ENCODE data around the gene CUL9. TPM values are rescaled to one million over a fixed set of nuclear protein-coding genes. Genes with fewer than 3 reads are reported as not detected.

CUL9 gene
- total RNA-seq, 5 donors from 2014 or later (not counting 1 experiment from before 2014, with no cell fraction given) = 92.5 to 107 (median 96.5) TPM

DNA sequence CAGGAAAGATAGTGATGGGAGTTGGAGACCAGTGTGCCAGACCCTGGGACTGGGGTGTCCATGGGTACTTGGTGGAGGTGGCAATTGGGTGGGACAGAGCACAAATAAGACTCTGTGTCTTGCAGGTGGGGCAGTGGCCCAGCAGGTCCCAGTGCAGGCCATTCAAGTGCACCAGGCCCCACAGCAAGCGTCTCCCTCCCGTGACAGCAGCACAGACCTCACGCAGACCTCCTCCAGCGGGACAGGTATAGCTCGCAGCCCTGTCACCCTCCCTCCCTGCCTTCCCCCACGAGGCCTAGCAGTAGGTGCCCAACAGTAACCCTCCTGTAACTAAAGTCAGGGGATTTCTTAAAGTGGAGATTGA, 5.6 kb upstream of the CUL9 start:
- 100% methylated on average over 2 of the region's 6 CpGs for WGBS (ENCODE audit: insufficient coverage)
- H3K27me3 Mint-ChIP-seq = no peaks in the 10 kb centered on the region
- no peak overlapping the region for H3K27ac ChIP-seq (ENCODE audit: low read length)
- ATAC-seq (replicated peaks in 1 of 4) (no peak), DNase-seq (no peak)
- no peak overlapping the region for H3K4me3 Mint-ChIP-seq
- ChIA-PET POLR2A (no interaction called here), CTCF (interaction anchor here in 1 of 2 donors (0.6 kb wide), 1 partner anchor 332 kb away, joined by 5 read pairs; no protein-coding TSS in a partner anchor)
- no peaks in the 10 kb centered on the region for H3K9me3 ChIP-seq
- H3K4me3 ChIP-seq (ENCODE audit: control insufficient read depth in 1 of 2, extremely low read depth in 1 of 2, low read length in 1 of 2) = no peak overlapping the region
- H3K4me1 ChIP-seq (ENCODE audit: control insufficient read depth in 1 of 2, extremely low read depth in 1 of 2, insufficient read depth in 2 of 2, low read length in 2 of 2) = peaks cover 21 to 46% of the 10 kb centered on the region in 2 experiments
- peaks cover 17 to 45% of the 10 kb centered on the region in 2 donors for H3K36me3 ChIP-seq (ENCODE audit: control insufficient read depth in 2 of 2, extremely low read depth in 1 of 2, insufficient read depth in 1 of 2, low read length in 1 of 2)
- H3K27ac Mint-ChIP-seq = no peak overlapping the region
- peaks cover 24% of the 10 kb centered on the region for H3K36me3 Mint-ChIP-seq
- H3K27me3 ChIP-seq (replicated peaks in 1 of 2; ENCODE audit: control insufficient read depth in 2 of 2, extremely low read depth in 1 of 2, insufficient read depth in 2 of 2, low read length in 1 of 2) = no peaks in the 10 kb centered on the region
- H3K4me1 Mint-ChIP-seq = peaks cover 40 to 44% (median 41%) of the 10 kb centered on the region in 3 donors
- no peaks in the 10 kb centered on the region for H3K9me3 Mint-ChIP-seq

DNA sequence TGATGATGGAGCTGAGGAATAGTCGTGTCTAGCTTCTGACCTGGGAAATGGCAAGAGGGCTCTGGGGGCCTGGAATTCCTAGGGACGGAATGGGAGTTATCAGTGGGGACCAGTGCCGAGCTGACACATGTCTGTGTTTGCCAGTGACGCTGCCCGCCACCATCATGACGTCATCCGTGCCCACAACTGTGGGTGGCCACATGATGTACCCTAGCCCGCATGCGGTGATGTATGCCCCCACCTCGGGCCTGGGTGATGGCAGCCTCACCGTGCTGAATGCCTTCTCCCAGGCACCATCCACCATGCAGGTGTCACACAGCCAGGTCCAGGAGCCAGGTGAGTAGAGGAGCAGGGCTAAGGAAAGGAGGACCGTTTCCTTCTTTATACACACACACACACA, 3.8 kb upstream of the CUL9 start:
- Histone ChIP-seq H3K4me1 (ENCODE audit: control insufficient read depth in 1 of 2, extremely low read depth in 1 of 2, insufficient read depth in 2 of 2, low read length in 2 of 2) (peaks cover 25 to 49% of the 10 kb centered on the region in 2 experiments), H3K9me3 (no peaks in the 10 kb centered on the region), H3K4me3 (ENCODE audit: control insufficient read depth in 1 of 2, extremely low read depth in 1 of 2, low read length in 1 of 2) (no peak overlapping the region), H3K27me3 (replicated peaks in 1 of 2; ENCODE audit: control insufficient read depth in 2 of 2, extremely low read depth in 1 of 2, insufficient read depth in 2 of 2, low read length in 1 of 2) (no peaks in the 10 kb centered on the region), H3K36me3 (ENCODE audit: control insufficient read depth in 2 of 2, extremely low read depth in 1 of 2, insufficient read depth in 1 of 2, low read length in 1 of 2) (peaks cover 17 to 45% of the 10 kb centered on the region in 2 donors), H3K27ac (ENCODE audit: low read length) (no peak overlapping the region)
- Mint-ChIP-seq H3K27me3 (no peaks in the 10 kb centered on the region), H3K36me3 (peaks cover 24% of the 10 kb centered on the region), H3K4me1 (peaks cover 43 to 49% (median 43%) of the 10 kb centered on the region in 3 donors), H3K27ac (no peak overlapping the region), H3K9me3 (no peaks in the 10 kb centered on the region), H3K4me3 (no peak overlapping the region)
- 87% methylated on average over 8 of the region's 12 CpGs for WGBS (ENCODE audit: insufficient coverage)
- ChIA-PET POLR2A (interaction anchor here in 1 of 2 donors (0.6 kb wide), 1 partner anchor 430 kb away, joined by 4 read pairs; no protein-coding TSS in a partner anchor), CTCF (interaction anchor here in 1 of 2 donors (0.7 kb wide), 1 partner anchor 488 kb away, joined by 5 read pairs; no protein-coding TSS in a partner anchor)
- no peak for ATAC-seq (replicated peaks in 1 of 4)
- DNase-seq = no peak

DNA sequence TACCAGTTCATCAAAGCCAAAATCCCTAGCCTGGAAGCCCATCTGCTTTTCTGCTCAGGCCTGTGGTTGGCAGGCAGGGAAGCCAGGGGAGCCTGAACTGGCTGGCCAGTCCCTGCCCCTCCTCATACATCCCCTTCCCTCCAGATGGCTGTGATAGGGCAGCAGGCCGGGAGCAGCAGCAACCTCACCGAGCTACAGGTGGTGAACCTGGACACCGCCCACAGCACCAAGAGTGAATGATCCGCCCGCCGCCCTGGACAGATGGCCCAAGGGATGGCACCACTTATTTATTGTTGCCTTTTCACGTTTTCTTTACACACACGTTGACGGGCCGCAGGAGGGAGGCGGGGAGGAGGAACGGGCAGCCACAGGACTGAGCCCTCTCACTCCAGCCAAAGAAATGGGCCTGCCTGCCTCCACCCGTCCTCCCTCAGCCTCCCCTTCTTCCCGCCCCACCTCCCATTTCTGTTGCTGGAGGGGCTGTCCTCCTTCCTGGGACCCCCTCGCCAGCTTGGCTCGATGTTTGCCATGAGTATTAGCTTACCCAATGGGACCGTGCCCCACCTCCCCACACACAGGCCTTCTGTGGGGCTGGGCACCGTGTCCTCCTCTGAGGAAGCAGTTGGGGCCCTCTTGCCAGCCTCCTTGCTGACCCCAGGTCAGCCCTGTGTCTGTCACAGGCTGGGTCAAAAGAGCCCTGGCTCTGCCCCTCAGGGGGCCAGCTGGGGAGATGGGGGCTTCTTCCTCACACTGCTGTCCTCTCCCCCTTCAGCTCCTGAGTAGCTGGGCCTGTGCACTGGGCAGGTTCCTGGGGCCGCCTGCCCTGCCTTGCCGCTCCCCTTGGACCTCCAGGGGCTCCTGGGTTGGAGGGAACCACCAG, 2.8 kb upstream of the CUL9 start:
- Mint-ChIP-seq H3K4me1 (peaks cover 44 to 50% (median 46%) of the 10 kb centered on the region in 3 donors), H3K9me3 (no peaks in the 10 kb centered on the region), H3K36me3 (peaks cover 27% of the 10 kb centered on the region), H3K4me3 (no peak overlapping the region), H3K27me3 (no peaks in the 10 kb centered on the region), H3K27ac (no peak overlapping the region)
- Histone ChIP-seq H3K4me1 (ENCODE audit: control insufficient read depth in 1 of 2, extremely low read depth in 1 of 2, insufficient read depth in 2 of 2, low read length in 2 of 2) (peaks cover 24 to 49% of the 10 kb centered on the region in 2 experiments), H3K4me3 (ENCODE audit: control insufficient read depth in 1 of 2, extremely low read depth in 1 of 2, low read length in 1 of 2) (no peak overlapping the region), H3K27me3 (replicated peaks in 1 of 2; ENCODE audit: control insufficient read depth in 2 of 2, extremely low read depth in 1 of 2, insufficient read depth in 2 of 2, low read length in 1 of 2) (no peaks in the 10 kb centered on the region), H3K9me3 (no peaks in the 10 kb centered on the region), H3K27ac (ENCODE audit: low read length) (no peak overlapping the region), H3K36me3 (ENCODE audit: control insufficient read depth in 2 of 2, extremely low read depth in 1 of 2, insufficient read depth in 1 of 2, low read length in 1 of 2) (peaks cover 17 to 45% of the 10 kb centered on the region in 2 donors)
- no peak for ATAC-seq (replicated peaks in 1 of 4)
- DNase-seq = no peak
- ChIA-PET POLR2A (interaction anchor here in 1 of 2 donors (0.6 kb wide), 1 partner anchor 41 kb away, joined by 3 read pairs; no protein-coding TSS in a partner anchor), CTCF (interaction anchor here in 1 of 2 donors (0.6 kb wide), 1 partner anchor 53 kb away, joined by 7 read pairs; no protein-coding TSS in a partner anchor)
- 97% methylated on average over 17 of the region's 20 CpGs for WGBS (ENCODE audit: insufficient coverage)

DNA sequence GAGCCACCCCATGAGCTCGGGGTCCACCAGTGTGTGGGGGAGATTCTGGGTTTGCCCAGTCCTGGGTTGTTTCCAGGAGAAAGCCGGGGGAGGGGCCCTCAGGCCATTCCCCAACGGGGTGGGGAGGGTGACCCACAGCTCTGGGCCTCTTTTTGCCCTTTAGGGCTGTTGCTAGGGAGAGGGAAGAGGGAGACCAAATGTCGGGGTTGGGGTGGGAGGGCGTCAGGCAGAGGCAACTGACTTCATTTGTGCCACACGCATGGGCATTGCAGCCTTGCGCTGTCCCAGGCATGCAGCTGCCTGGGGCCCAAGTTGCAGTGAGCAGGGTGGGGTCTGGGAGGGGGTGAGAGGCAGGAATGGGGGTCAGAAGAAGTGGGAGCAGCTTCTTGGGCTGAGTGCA, 1.9 kb upstream of the CUL9 start:
- Histone ChIP-seq H3K27me3 (replicated peaks in 1 of 2; ENCODE audit: control insufficient read depth in 2 of 2, extremely low read depth in 1 of 2, insufficient read depth in 2 of 2, low read length in 1 of 2) (no peaks in the 10 kb centered on the region), H3K4me1 (ENCODE audit: control insufficient read depth in 1 of 2, extremely low read depth in 1 of 2, insufficient read depth in 2 of 2, low read length in 2 of 2) (peaks cover 24 to 47% of the 10 kb centered on the region in 2 experiments), H3K36me3 (ENCODE audit: control insufficient read depth in 2 of 2, extremely low read depth in 1 of 2, insufficient read depth in 1 of 2, low read length in 1 of 2) (peaks cover 17 to 43% of the 10 kb centered on the region in 2 donors), H3K27ac (ENCODE audit: low read length) (no peak overlapping the region), H3K9me3 (no peaks in the 10 kb centered on the region), H3K4me3 (ENCODE audit: control insufficient read depth in 1 of 2, extremely low read depth in 1 of 2, low read length in 1 of 2) (no peak overlapping the region)
- POLR2A ChIA-PET = interaction anchor here in 1 of 2 donors (0.6 kb wide), 1 partner anchor 41 kb away, joined by 3 read pairs; no protein-coding TSS in a partner anchor
- Mint-ChIP-seq H3K27ac (no peak overlapping the region), H3K4me1 (peaks cover 43 to 51% (median 48%) of the 10 kb centered on the region in 3 donors), H3K36me3 (peaks cover 28% of the 10 kb centered on the region), H3K4me3 (no peak overlapping the region), H3K9me3 (no peaks in the 10 kb centered on the region), H3K27me3 (no peaks in the 10 kb centered on the region)
- ATAC-seq (replicated peaks in 1 of 4) (no peak), DNase-seq (no peak)
- CTCF ChIA-PET = interaction anchor here in 1 of 2 donors (0.6 kb wide), 1 partner anchor 53 kb away, joined by 7 read pairs; no protein-coding TSS in a partner anchor
- WGBS (ENCODE audit: insufficient coverage) = 79% methylated on average over 7 of the region's 7 CpGs

DNA sequence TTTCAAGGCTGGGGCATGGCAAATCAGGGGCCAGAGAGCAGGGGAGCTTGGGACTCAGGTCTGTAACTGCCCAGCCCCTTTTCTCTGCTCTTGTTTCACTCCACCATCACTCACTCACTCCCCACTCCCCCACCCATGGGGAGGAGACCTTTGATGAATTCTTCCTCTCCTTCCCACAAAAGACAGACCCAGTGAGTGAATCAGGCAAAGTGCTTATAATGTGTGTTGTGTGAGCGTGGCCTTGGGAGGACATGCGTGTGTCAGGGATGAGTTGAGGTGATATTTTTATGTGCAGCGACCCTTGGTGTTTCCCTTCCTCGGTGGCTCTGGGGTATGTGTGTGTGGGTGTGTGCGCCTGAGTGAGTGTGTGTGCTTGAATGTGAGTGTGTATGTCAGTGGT, 1.0 kb upstream of the CUL9 start:
- ChIA-PET CTCF (no interaction called here), POLR2A (no interaction called here)
- no peaks in the 10 kb centered on the region for H3K9me3 Mint-ChIP-seq
- peak overlapping the region; percentile 75 for H3K27ac ChIP-seq (ENCODE audit: low read length)
- H3K9me3 ChIP-seq = no peaks in the 10 kb centered on the region
- ATAC-seq (replicated peaks in 1 of 4) (no peak), DNase-seq (no peak)
- no peaks in the 10 kb centered on the region for H3K27me3 ChIP-seq (replicated peaks in 1 of 2; ENCODE audit: control insufficient read depth in 2 of 2, extremely low read depth in 1 of 2, insufficient read depth in 2 of 2, low read length in 1 of 2)
- peaks cover 32 to 48% of the 10 kb centered on the region in 2 experiments for H3K4me1 ChIP-seq (ENCODE audit: control insufficient read depth in 1 of 2, extremely low read depth in 1 of 2, insufficient read depth in 2 of 2, low read length in 2 of 2)
- WGBS (ENCODE audit: insufficient coverage) = 49% methylated on average over 3 of the region's 5 CpGs
- H3K4me3 Mint-ChIP-seq = peak overlapping the region; percentile 85 to 94 (median 88)
- peaks cover 15 to 38% of the 10 kb centered on the region in 2 donors for H3K36me3 ChIP-seq (ENCODE audit: control insufficient read depth in 2 of 2, extremely low read depth in 1 of 2, insufficient read depth in 1 of 2, low read length in 1 of 2)
- no peaks in the 10 kb centered on the region for H3K27me3 Mint-ChIP-seq
- H3K4me3 ChIP-seq (ENCODE audit: control insufficient read depth in 1 of 2, extremely low read depth in 1 of 2, low read length in 1 of 2) = no peak overlapping the region
- H3K27ac Mint-ChIP-seq = peak overlapping the region; percentile 90 to 92
- peaks cover 29% of the 10 kb centered on the region for H3K36me3 Mint-ChIP-seq
- peaks cover 46 to 54% (median 49%) of the 10 kb centered on the region in 3 donors for H3K4me1 Mint-ChIP-seq

DNA sequence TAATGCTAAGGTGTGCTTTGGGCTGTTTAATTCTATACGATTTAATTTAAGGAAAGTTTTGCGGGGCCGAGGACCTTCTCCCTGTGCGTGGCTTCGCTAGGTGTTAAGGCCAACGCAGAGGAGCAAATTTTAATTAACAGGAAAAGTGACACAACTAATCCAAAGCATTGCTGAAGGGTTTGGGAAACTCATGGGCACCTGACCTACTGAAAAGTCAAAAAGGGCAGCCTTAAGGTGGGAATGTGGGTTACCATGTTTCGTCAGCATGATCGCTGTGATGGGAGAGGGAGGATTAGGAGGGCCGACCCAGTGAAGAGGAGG, 415 bp upstream of the CUL9 start:
- Histone ChIP-seq H3K36me3 (ENCODE audit: control insufficient read depth in 2 of 2, extremely low read depth in 1 of 2, insufficient read depth in 1 of 2, low read length in 1 of 2) (peaks cover 11 to 38% of the 10 kb centered on the region in 2 donors), H3K27ac (ENCODE audit: low read length) (peak overlapping the region; percentile 75), H3K9me3 (no peaks in the 10 kb centered on the region), H3K4me1 (ENCODE audit: control insufficient read depth in 1 of 2, extremely low read depth in 1 of 2, insufficient read depth in 2 of 2, low read length in 2 of 2) (peaks cover 35 to 49% of the 10 kb centered on the region in 2 experiments), H3K27me3 (replicated peaks in 1 of 2; ENCODE audit: control insufficient read depth in 2 of 2, extremely low read depth in 1 of 2, insufficient read depth in 2 of 2, low read length in 1 of 2) (no peaks in the 10 kb centered on the region), H3K4me3 (ENCODE audit: control insufficient read depth in 1 of 2, extremely low read depth in 1 of 2, low read length in 1 of 2) (peak overlapping the region; percentile 64 to 76)
- WGBS (ENCODE audit: insufficient coverage) = 64% methylated on average over 6 of the region's 9 CpGs
- DNase-seq = no peak
- H3K9me3 Mint-ChIP-seq = no peaks in the 10 kb centered on the region
- H3K27me3 Mint-ChIP-seq = no peaks in the 10 kb centered on the region
- CTCF ChIA-PET = no interaction called here
- POLR2A ChIA-PET = no interaction called here
- peak overlapping the region; percentile 85 to 94 (median 88) for H3K4me3 Mint-ChIP-seq
- peaks cover 49 to 55% (median 53%) of the 10 kb centered on the region in 3 donors for H3K4me1 Mint-ChIP-seq
- H3K36me3 Mint-ChIP-seq = peaks cover 29% of the 10 kb centered on the region
- peak overlapping the region; percentile 90 to 92 for H3K27ac Mint-ChIP-seq
- ATAC-seq (replicated peaks in 1 of 4) = no peak

Data from T-cell (primary cell).